Panc1 (cell line): Measurements from ENCODE around the gene CHMP1B. TPM values are rescaled to one million over a fixed set of nuclear protein-coding genes. Genes with fewer than 3 reads are reported as not detected.
A peak's percentile ranks its signal among the peaks of the same experiment; 100 is the strongest.

Experiments
- ATAC-seq: fragments of 200-7000 bp; cut with Tn5 transposase; 2 replicates; pipeline ENCODE4 v1.9.1; 2020; ENCODE audit warnings: mild to moderate bottlenecking, moderate library complexity
- BruUV-seq: library from RNA; stranded (reverse); fragments of 400-500 nt; replicated peaks from 2 replicates; lab custom pipeline; 2021; lab: Mats Ljungman, UMichigan
- CTCF ChIA-PET: fragments of 300-600 bp; sonication (Branson Sonifier 250); formaldehyde crosslinking; loops from one replicate; lab custom pipeline; 2022; ENCODE audit warnings: antibody characterized with exemption; lab: Charles Lee
- POLR2A ChIA-PET: fragments of 300-600 bp; sonication (Branson Sonifier 250); formaldehyde crosslinking; loops from one replicate; lab custom pipeline; 2022; ENCODE audit warnings: antibody characterized with exemption; lab: Charles Lee
- DNase-seq: peaks from one replicate; pipeline ENCODE4 v3.0.0-alpha.2; 2010; ENCODE audit warnings: low read depth, low spot score
- H3K27ac ChIP-seq: 2 replicates; pipeline ENCODE4 v1.5.1; 2011; ENCODE audit warnings: mild to moderate bottlenecking, low read length, inconsistent platforms
- H3K27me3 ChIP-seq: fragments of 200-500 bp; sonication (Bioruptor generic); 2 replicates; pipeline ENCODE4 v1.6.0; 2014; ENCODE audit warnings: low read length, inconsistent platforms; ENCODE audit not compliant: control insufficient read depth, insufficient read depth
- H3K36me3 ChIP-seq: fragments of 200-500 bp; sonication (Bioruptor generic); 2 replicates; pipeline ENCODE4 v1.5.1; 2014; ENCODE audit warnings: inconsistent platforms, mild to moderate bottlenecking, low read length, moderate library complexity; ENCODE audit not compliant: control insufficient read depth, insufficient read depth
- H3K4me1 ChIP-seq: 2 replicates; pipeline ENCODE4 v1.5.1; 2011; ENCODE audit warnings: inconsistent platforms, mild to moderate bottlenecking, low read length, moderate library complexity; ENCODE audit not compliant: control insufficient read depth, insufficient read depth
- H3K4me3 ChIP-seq, 2 experiments: 2 replicates each; pipeline ENCODE4 v1.5.1; 2011 to 2012; ENCODE audit warnings: low read depth in 2 of 2, low read length in 2 of 2, mild to moderate bottlenecking in 2 of 2, inconsistent platforms in 1 of 2, moderate library complexity in 1 of 2
- H3K9me3 ChIP-seq: fragments of 200-500 bp; sonication (Bioruptor generic); 2 replicates; pipeline ENCODE4 v1.5.1; 2014; ENCODE audit warnings: low read depth, mild to moderate bottlenecking, inconsistent platforms, low read length, moderate library complexity; ENCODE audit not compliant: control insufficient read depth, insufficient read depth
- POLR2AphosphoS5 ChIP-seq: IDR thresholded peaks from 2 replicates; pipeline ENCODE4 v1.6.1; 2012; ENCODE audit warnings: mild to moderate bottlenecking, low read depth, low read length, moderate library complexity
- SIN3A ChIP-seq: IDR thresholded peaks from 2 replicates; pipeline ENCODE4 v1.6.1; 2012; ENCODE audit warnings: low read depth, mild to moderate bottlenecking, low read length, moderate library complexity, borderline replicate concordance; ENCODE audit not compliant: insufficient read depth
- TCF7L2 ChIP-seq: IDR thresholded peaks from 2 replicates; pipeline ENCODE4 v1.6.1; 2011; ENCODE audit warnings: mild to moderate bottlenecking, low read depth, low read length, inconsistent platforms
- in situ Hi-C: cut with HindIII; loops from 2 replicates; pipeline ENCODE4 v1.10.0; 2016; ENCODE audit warnings: low sequenced_read_pairs, low pct_unique_long_range_greater_than_20kb
- intact Hi-C: fragments of 100-400 bp; cut with micrococcal nuclease; formaldehyde crosslinking; loops from one replicate; pipeline ENCODE4 v1.10.0; 2022; ENCODE audit not compliant: unreplicated experiment
- total RNA-seq: library from RNA; stranded (reverse); gene quantifications from one replicate; pipeline ENCODE4 v1.2.1, GENCODE V29; 2021; ENCODE audit not compliant: unreplicated experiment
- TF ChIP-seq, protein P1 (sequence below): fragments of 450-650 bp; IDR thresholded peaks from 2 replicates; pipeline ENCODE4 v1.5.1; 2017; ENCODE audit warnings: mild to moderate bottlenecking
- TF ChIP-seq, protein P2 (sequence below), 2 experiments: IDR thresholded peaks; 2 replicates each; pipeline ENCODE4 v1.6.1; 2011 to 2012; ENCODE audit warnings: low read depth in 2 of 2, control low read depth in 1 of 2, low read length in 1 of 2, mild to moderate bottlenecking in 1 of 2, moderate library complexity in 1 of 2; ENCODE audit not compliant: insufficient read depth in 1 of 2

The CHMP1B gene
- total RNA-seq, 1 experiment from 2014 or later: 17.1 TPM

DNA sequence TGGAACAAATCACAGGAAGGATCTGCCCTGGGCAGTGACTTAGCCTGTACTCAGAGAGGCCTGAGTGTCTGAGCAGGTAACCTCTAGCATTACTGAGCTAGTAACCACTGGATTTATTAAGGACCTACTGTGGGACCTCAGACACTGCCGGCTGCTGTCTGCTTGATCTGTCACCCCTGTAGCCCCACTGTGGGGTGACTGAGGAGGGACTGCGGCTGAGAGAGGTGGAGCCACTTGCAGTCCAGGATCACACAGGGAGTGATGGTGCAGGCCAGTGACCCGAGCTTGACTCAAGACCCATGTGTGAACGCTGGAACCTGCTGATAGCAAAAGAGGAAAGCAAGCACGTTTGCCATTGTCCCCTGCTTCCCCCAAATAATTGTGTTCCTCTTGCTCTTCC, 15.6 kb downstream of the CHMP1B start:
- Histone ChIP-seq H3K4me1 (no peaks in the 10 kb centered on the region), H3K27ac (no peak overlapping the region), H3K27me3 (no peaks in the 10 kb centered on the region), H3K36me3 (no peaks in the 10 kb centered on the region), H3K9me3 (no peaks in the 10 kb centered on the region), H3K4me3 (no peak overlapping the region)
- intact Hi-C loops: no loop called here
- POLR2A ChIA-PET: no interaction called here
- TF ChIP-seq SIN3A (no peak), POLR2AphosphoS5 (no peak), TCF7L2 (no peak)
- TF ChIP-seq, protein P1, sequence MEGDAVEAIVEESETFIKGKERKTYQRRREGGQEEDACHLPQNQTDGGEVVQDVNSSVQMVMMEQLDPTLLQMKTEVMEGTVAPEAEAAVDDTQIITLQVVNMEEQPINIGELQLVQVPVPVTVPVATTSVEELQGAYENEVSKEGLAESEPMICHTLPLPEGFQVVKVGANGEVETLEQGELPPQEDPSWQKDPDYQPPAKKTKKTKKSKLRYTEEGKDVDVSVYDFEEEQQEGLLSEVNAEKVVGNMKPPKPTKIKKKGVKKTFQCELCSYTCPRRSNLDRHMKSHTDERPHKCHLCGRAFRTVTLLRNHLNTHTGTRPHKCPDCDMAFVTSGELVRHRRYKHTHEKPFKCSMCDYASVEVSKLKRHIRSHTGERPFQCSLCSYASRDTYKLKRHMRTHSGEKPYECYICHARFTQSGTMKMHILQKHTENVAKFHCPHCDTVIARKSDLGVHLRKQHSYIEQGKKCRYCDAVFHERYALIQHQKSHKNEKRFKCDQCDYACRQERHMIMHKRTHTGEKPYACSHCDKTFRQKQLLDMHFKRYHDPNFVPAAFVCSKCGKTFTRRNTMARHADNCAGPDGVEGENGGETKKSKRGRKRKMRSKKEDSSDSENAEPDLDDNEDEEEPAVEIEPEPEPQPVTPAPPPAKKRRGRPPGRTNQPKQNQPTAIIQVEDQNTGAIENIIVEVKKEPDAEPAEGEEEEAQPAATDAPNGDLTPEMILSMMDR: no peak
- TF ChIP-seq, protein P2, sequence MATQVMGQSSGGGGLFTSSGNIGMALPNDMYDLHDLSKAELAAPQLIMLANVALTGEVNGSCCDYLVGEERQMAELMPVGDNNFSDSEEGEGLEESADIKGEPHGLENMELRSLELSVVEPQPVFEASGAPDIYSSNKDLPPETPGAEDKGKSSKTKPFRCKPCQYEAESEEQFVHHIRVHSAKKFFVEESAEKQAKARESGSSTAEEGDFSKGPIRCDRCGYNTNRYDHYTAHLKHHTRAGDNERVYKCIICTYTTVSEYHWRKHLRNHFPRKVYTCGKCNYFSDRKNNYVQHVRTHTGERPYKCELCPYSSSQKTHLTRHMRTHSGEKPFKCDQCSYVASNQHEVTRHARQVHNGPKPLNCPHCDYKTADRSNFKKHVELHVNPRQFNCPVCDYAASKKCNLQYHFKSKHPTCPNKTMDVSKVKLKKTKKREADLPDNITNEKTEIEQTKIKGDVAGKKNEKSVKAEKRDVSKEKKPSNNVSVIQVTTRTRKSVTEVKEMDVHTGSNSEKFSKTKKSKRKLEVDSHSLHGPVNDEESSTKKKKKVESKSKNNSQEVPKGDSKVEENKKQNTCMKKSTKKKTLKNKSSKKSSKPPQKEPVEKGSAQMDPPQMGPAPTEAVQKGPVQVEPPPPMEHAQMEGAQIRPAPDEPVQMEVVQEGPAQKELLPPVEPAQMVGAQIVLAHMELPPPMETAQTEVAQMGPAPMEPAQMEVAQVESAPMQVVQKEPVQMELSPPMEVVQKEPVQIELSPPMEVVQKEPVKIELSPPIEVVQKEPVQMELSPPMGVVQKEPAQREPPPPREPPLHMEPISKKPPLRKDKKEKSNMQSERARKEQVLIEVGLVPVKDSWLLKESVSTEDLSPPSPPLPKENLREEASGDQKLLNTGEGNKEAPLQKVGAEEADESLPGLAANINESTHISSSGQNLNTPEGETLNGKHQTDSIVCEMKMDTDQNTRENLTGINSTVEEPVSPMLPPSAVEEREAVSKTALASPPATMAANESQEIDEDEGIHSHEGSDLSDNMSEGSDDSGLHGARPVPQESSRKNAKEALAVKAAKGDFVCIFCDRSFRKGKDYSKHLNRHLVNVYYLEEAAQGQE (IDR thresholded peaks at IDR 0.05; ENCODE audit: insufficient read depth in 1 of 2, low read depth in 2 of 2, low read length in 1 of 2): no peak
- ATAC-seq (0 out of 2 replicates have a peak, but pooled peaks have one; percentile 48), DNase-seq (no peak)
- BruUV-seq: no TSS peak
- in situ Hi-C loops: no loop called here
- CTCF ChIA-PET: no interaction called here

DNA sequence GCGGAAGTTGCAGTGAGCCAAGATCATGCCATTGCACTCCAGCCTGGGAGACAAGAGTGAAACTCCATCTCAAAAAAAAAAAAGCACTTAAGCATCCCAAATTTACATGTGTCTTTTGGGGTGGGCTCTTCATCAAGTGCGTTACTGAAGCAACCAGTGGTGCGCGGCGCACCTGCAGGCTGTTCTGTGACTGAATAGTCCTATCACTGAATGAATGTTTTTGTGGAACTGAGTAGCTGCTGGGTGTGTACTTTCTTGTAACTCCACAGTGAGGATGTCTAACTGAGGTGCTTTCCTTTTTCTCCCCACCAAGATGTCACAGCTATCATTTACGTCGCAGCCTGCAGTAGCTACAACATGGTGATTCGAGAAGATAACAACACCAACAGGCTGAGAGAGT, 17.0 kb downstream of the CHMP1B start:
- no TSS peak for BruUV-seq
- CTCF ChIA-PET: no interaction called here
- DNase-seq: no peak
- no peaks in the 10 kb centered on the region for H3K36me3 ChIP-seq
- no peak overlapping the region for H3K27ac ChIP-seq
- intact Hi-C loops: no loop called here
- no peaks in the 10 kb centered on the region for H3K9me3 ChIP-seq
- H3K27me3 ChIP-seq: no peaks in the 10 kb centered on the region
- POLR2A ChIA-PET: no interaction called here
- TF ChIP-seq TCF7L2 (no peak), SIN3A (no peak), POLR2AphosphoS5 (no peak)
- TF ChIP-seq, protein P1: no peak
- TF ChIP-seq, protein P2 (IDR thresholded peaks at IDR 0.05; ENCODE audit: insufficient read depth in 1 of 2, low read depth in 2 of 2, low read length in 1 of 2): no peak
- in situ Hi-C loops: no loop called here
- H3K4me1 ChIP-seq: no peaks in the 10 kb centered on the region
- H3K4me3 ChIP-seq: no peak overlapping the region
- no peak for ATAC-seq
